ENCODE measurements around the gene MRPS24. TPM values are rescaled to one million over a fixed set of nuclear protein-coding genes. Genes with fewer than 3 reads are reported as not detected.

Gene MRPS24
- total RNA-seq, 4 donors from 2014 or later: 65.1 to 111 (median 95.6) TPM

DNA sequence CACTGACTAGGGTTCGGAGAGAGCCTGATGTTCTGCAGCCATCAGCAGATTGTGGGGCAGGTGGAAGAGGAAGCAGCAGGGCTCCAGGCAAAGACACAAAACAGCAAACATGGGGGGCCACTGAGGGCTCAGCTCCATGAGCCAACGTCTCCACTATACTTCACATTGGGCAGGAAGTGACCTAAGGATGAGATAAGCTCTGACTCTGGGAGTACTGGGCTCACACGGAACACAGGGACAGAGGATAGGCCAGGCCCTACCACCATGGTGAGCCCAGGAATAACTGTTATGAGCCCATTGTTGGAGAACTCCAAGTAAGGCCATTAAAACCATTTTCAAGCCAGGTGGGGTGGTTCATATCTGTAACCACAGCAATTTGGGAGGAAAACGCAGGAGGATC is 14.9 kb upstream of the MRPS24 start:
- H3K27ac ChIP-seq: no peak overlapping the region
- no peaks in the 10 kb centered on the region for H3K27me3 ChIP-seq
- no peaks in the 10 kb centered on the region for H3K9me3 ChIP-seq
- peaks cover 8% of the 10 kb centered on the region for H3K4me1 ChIP-seq
- H3K36me3 ChIP-seq: peaks cover 65% of the 10 kb centered on the region
- DNase-seq (ENCODE audit: low spot score in 2 of 2): no peak
- H3K4me3 ChIP-seq: no peak overlapping the region
- TF ChIP-seq POLR2A (IDR thresholded peaks at IDR 0.05): no peak
- TF ChIP-seq, protein P1, sequence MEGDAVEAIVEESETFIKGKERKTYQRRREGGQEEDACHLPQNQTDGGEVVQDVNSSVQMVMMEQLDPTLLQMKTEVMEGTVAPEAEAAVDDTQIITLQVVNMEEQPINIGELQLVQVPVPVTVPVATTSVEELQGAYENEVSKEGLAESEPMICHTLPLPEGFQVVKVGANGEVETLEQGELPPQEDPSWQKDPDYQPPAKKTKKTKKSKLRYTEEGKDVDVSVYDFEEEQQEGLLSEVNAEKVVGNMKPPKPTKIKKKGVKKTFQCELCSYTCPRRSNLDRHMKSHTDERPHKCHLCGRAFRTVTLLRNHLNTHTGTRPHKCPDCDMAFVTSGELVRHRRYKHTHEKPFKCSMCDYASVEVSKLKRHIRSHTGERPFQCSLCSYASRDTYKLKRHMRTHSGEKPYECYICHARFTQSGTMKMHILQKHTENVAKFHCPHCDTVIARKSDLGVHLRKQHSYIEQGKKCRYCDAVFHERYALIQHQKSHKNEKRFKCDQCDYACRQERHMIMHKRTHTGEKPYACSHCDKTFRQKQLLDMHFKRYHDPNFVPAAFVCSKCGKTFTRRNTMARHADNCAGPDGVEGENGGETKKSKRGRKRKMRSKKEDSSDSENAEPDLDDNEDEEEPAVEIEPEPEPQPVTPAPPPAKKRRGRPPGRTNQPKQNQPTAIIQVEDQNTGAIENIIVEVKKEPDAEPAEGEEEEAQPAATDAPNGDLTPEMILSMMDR (IDR thresholded peaks at IDR 0.05): no peak
- TF ChIP-seq POLR2AphosphoS5 (IDR thresholded peaks at IDR 0.05): no peak
- no peak for TF ChIP-seq EP300 (IDR thresholded peaks at IDR 0.05)
- WGBS: 85% methylated on average over 4 of the region's 4 CpGs

DNA sequence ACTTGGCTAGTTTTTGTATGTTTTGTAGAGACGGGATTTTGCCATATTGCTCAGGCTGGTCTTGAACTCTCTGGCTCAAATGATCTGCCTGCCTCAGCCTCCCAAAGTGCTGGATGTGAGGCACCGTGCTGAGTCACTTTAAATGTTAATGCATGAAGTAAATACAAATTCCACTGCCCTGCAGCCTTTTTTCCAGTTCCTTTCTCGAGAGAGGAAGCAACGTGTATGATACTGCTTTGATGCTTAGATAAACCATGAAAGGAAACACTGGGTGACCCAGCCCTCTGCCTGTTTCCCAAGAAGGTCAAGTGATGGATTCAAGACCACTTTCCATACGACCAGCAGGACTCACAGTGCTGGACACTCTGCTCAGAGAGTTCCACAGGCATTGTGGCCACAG is 11.3 kb upstream of the MRPS24 start:
- TF ChIP-seq POLR2A (IDR thresholded peaks at IDR 0.05): no peak
- TF ChIP-seq POLR2AphosphoS5 (IDR thresholded peaks at IDR 0.05): no peak
- TF ChIP-seq, protein P1 (IDR thresholded peaks at IDR 0.05): no peak
- no peak for TF ChIP-seq EP300 (IDR thresholded peaks at IDR 0.05)
- Histone ChIP-seq H3K27me3 (no peaks in the 10 kb centered on the region), H3K36me3 (peaks cover 85% of the 10 kb centered on the region), H3K4me3 (no peak overlapping the region), H3K4me1 (peaks cover 5% of the 10 kb centered on the region), H3K27ac (no peak overlapping the region), H3K9me3 (no peaks in the 10 kb centered on the region)
- WGBS: 65% methylated on average over 5 of the region's 5 CpGs
- DNase-seq (ENCODE audit: low spot score in 2 of 2): no peak

DNA sequence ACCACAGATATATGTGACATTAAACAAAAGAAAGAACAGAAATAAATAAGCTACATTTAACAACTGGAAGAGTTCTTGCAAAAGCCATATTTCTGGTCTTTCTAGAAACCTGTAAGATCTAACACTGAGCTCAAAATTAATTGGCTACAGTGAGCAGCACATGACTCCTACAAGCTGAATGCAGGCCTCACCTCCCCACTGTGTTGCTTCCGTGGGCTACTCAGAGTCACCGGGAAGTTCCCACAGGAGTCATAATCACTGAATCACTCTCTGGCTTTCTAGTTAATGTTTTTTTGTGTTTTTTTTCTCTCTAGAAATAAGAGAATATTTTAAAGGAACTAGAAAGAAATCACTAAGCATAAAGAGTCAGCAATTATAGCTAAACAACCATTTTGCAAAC is 10.2 kb upstream of the MRPS24 start:
- DNase-seq (ENCODE audit: low spot score in 2 of 2): no peak
- Histone ChIP-seq H3K27ac (no peak overlapping the region), H3K9me3 (no peaks in the 10 kb centered on the region), H3K4me3 (no peak overlapping the region), H3K4me1 (peaks cover 5% of the 10 kb centered on the region), H3K36me3 (peaks cover 83% of the 10 kb centered on the region), H3K27me3 (no peaks in the 10 kb centered on the region)
- TF ChIP-seq, protein P1 (IDR thresholded peaks at IDR 0.05): no peak
- TF ChIP-seq POLR2AphosphoS5 (IDR thresholded peaks at IDR 0.05) (no peak), POLR2A (IDR thresholded peaks at IDR 0.05) (no peak), EP300 (IDR thresholded peaks at IDR 0.05) (no peak)
- 54% methylated on average over 2 of the region's 2 CpGs for WGBS

DNA sequence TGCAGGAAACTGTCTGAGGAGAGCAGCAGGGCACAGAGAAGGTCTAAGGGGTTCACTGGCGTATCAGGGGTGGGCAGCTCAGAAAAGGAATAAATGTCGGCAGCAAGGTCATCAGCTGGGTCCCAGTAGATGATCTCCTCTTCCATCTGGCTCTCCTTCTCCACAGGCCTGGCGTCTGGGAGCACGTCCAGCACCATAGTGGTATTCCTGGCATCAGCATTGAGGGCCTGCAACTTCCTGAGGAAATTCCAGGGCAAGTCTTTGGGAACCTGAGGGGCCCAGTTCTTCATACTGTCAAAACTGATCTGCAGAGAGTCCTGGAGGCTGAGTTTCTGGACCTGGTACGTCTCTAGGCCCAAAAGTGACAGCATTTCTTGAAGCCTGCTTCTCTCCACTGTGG is 9.6 kb upstream of the MRPS24 start:
- Histone ChIP-seq H3K9me3 (no peaks in the 10 kb centered on the region), H3K4me3 (no peak overlapping the region), H3K27me3 (no peaks in the 10 kb centered on the region), H3K4me1 (peaks cover 5% of the 10 kb centered on the region), H3K36me3 (peaks cover 77% of the 10 kb centered on the region), H3K27ac (no peak overlapping the region)
- 80% methylated on average over 5 of the region's 5 CpGs for WGBS
- TF ChIP-seq, protein P1 (IDR thresholded peaks at IDR 0.05): no peak
- no peak for TF ChIP-seq EP300 (IDR thresholded peaks at IDR 0.05)
- no peak for TF ChIP-seq POLR2A (IDR thresholded peaks at IDR 0.05)
- no peak for TF ChIP-seq POLR2AphosphoS5 (IDR thresholded peaks at IDR 0.05)
- DNase-seq (ENCODE audit: low spot score in 2 of 2): no peak

DNA sequence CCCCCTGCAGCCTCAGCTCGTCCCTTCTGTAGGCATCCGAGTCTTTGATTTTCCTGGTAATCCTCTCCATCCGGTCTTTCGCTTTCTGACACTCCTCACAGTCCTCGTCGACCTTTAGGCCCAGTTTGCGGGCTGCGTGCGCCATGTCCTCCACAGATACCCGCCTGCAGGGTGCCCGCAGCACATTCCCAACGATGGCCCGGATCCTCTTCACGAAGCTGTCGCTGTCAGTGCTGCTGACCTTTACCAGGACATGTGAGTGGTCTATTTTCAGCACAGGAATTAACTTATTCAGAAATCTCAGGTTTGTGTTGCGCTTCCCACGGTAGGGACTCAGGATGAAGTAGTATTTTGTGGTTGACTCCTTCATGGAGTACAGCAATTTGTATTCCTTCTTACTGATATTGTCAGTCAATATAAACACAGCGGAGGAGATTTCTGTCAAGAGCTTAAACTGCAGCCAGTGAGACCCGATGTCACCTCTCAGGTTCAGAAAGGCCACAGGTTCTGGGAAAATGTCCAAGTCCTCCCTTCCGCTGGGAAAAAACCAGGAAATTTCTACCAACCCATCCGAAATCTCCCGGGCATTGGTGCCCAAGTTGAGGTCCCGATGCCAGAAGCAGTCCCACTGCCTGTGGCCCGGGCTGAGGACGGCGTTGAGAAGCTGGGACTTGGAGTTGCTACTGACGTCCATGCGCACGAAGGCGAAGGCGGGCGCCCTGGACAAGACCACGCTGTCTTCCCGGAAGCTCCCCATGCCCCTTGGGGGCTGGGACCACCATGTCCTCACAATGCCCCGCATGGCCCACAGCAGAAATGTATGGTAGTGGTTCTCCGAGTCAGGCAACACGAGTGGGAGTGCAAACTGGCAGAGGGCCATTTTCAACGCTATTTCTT is 8.9 kb upstream of the MRPS24 start:
- H3K27me3 ChIP-seq: no peaks in the 10 kb centered on the region
- H3K27ac ChIP-seq: no peak overlapping the region
- H3K4me3 ChIP-seq: no peak overlapping the region
- TF ChIP-seq POLR2A (IDR thresholded peaks at IDR 0.05) (no peak), POLR2AphosphoS5 (IDR thresholded peaks at IDR 0.05) (no peak), EP300 (IDR thresholded peaks at IDR 0.05) (no peak)
- TF ChIP-seq, protein P1 (IDR thresholded peaks at IDR 0.05): no peak
- WGBS: 94% methylated on average over 37 of the region's 38 CpGs
- peaks cover 75% of the 10 kb centered on the region for H3K36me3 ChIP-seq
- no peaks in the 10 kb centered on the region for H3K9me3 ChIP-seq
- DNase-seq (ENCODE audit: low spot score in 2 of 2): no peak
- peaks cover 9% of the 10 kb centered on the region for H3K4me1 ChIP-seq

Data from suprapubic skin (tissue), 4 donors.